Neural cell (in vitro differentiated cells): ENCODE data around the gene ADGRA1. TPM values are rescaled to one million over a fixed set of nuclear protein-coding genes. Genes with fewer than 3 reads are reported as not detected.

Source experiments
- H2AFZ ChIP-seq: fragments of 200-600, 300-800 bp; sonication (generic), shearing (Covaris generic); 2 replicates; pipeline ENCODE4 v1.6.0; 2014; ENCODE audit warnings: low read depth, mild to moderate bottlenecking, antibody characterized with exemption, low read length, moderate library complexity
- H3F3A ChIP-seq: fragments of 200-600 bp; shearing (Covaris generic); 2 replicates; pipeline ENCODE4 v1.6.1; 2016; ENCODE audit warnings: mild to moderate bottlenecking, moderate library complexity, mixed read lengths, antibody characterized with exemption, low read length; ENCODE audit not compliant: insufficient read depth, poor library complexity, severe bottlenecking
- H3K27ac ChIP-seq: fragments of 200-600, 300-800 bp; sonication (generic), shearing (Covaris generic); 2 replicates; pipeline ENCODE4 v1.5.1; 2014; ENCODE audit warnings: mild to moderate bottlenecking, low read length, moderate library complexity
- H3K27me3 ChIP-seq: fragments of 300-800, 200-600 bp; sonication (generic), shearing (Covaris generic); 2 replicates; pipeline ENCODE4 v1.6.0; 2014; ENCODE audit warnings: mild to moderate bottlenecking, low read depth, low read length, moderate library complexity; ENCODE audit not compliant: insufficient read depth
- H3K36me3 ChIP-seq: fragments of 300-800, 200-600 bp; sonication (generic), shearing (Covaris generic); 2 replicates; pipeline ENCODE4 v1.5.1; 2014; ENCODE audit warnings: mild to moderate bottlenecking, antibody characterized with exemption, low read length, moderate library complexity; ENCODE audit not compliant: insufficient read depth
- H3K4me2 ChIP-seq: fragments of 300-800, 200-600 bp; sonication (generic), shearing (Covaris generic); 2 replicates; pipeline ENCODE4 v1.6.0; 2014; ENCODE audit warnings: mild to moderate bottlenecking, low read length
- H3K4me3 ChIP-seq: fragments of 300-800, 200-600 bp; sonication (generic), shearing (Covaris generic); 2 replicates; pipeline ENCODE4 v1.5.1; 2014; ENCODE audit warnings: mild to moderate bottlenecking, low read length, moderate library complexity
- H3K79me2 ChIP-seq: fragments of 200-600 bp; shearing (Covaris generic); replicated peaks from 2 replicates; pipeline ENCODE4 v1.6.0; 2014; ENCODE audit warnings: mild to moderate bottlenecking, low read length, moderate library complexity; ENCODE audit not compliant: insufficient read depth
- H3K9ac ChIP-seq: fragments of 300-800, 200-600 bp; sonication (generic), shearing (Covaris generic); 2 replicates; pipeline ENCODE4 v1.6.1; 2016; ENCODE audit warnings: mild to moderate bottlenecking, low read length, mixed read lengths
- H3K9me2 ChIP-seq: fragments of 200-600 bp; shearing (Covaris generic); 2 replicates; pipeline ENCODE4 v1.6.1; 2016; ENCODE audit warnings: mild to moderate bottlenecking, low read length, mixed read lengths; ENCODE audit not compliant: insufficient read depth
- H3K9me3 ChIP-seq: fragments of 200-600, 300-800 bp; sonication (generic), shearing (Covaris generic); 2 replicates; pipeline ENCODE4 v1.6.1; 2016; ENCODE audit warnings: mild to moderate bottlenecking, mixed run types, low read length, moderate library complexity, mixed read lengths
- H4K20me1 ChIP-seq: fragments of 200-600 bp; shearing (Covaris generic); 2 replicates; pipeline ENCODE4 v1.6.1; 2016; ENCODE audit warnings: mild to moderate bottlenecking, mixed run types; ENCODE audit not compliant: insufficient read depth
- EP300 ChIP-seq: fragments of 450-650 bp; conservative IDR thresholded peaks from 2 replicates; pipeline ENCODE4 v1.6.1; 2014; ENCODE audit warnings: antibody characterized with exemption, mild to moderate bottlenecking, moderate library complexity; ENCODE audit not compliant: poor library complexity, severe bottlenecking
- EZH2 ChIP-seq: fragments of 200-600, 300-800 bp; shearing (Covaris generic), sonication (generic); IDR thresholded peaks from 2 replicates; pipeline ENCODE4 v1.6.1; 2014; ENCODE audit warnings: antibody characterized with exemption, low read length, borderline replicate concordance, mild to moderate bottlenecking; ENCODE audit not compliant: insufficient read depth, poor library complexity, severe bottlenecking
- MXI1 ChIP-seq: fragments of 450-650 bp; conservative IDR thresholded peaks from 2 replicates; pipeline ENCODE4 v1.6.1; 2014; ENCODE audit warnings: antibody characterized with exemption, mild to moderate bottlenecking; ENCODE audit not compliant: poor library complexity, severe bottlenecking
- POLR2AphosphoS5 ChIP-seq: IDR thresholded peaks from 2 replicates; pipeline ENCODE4 v1.6.1; 2012
- RAD21 ChIP-seq: fragments of 450-650 bp; conservative IDR thresholded peaks from 2 replicates; pipeline ENCODE4 v1.6.1; 2014; ENCODE audit warnings: antibody characterized with exemption, mild to moderate bottlenecking, moderate library complexity
- REST ChIP-seq: IDR thresholded peaks from 2 replicates; pipeline ENCODE4 v1.6.1; 2012; ENCODE audit warnings: borderline replicate concordance
- SMC3 ChIP-seq: fragments of 450-650 bp; conservative IDR thresholded peaks from 2 replicates; pipeline ENCODE4 v1.6.1; 2014; ENCODE audit warnings: antibody characterized with exemption, mild to moderate bottlenecking, moderate library complexity; ENCODE audit not compliant: poor library complexity
- TAF1 ChIP-seq: IDR thresholded peaks from 2 replicates; pipeline ENCODE4 v1.6.1; 2012; ENCODE audit warnings: low read depth
- polyA plus RNA-seq: library from polyadenylated mRNA; depleted of rRNA; stranded (reverse); fragments of >200 nt; gene quantifications from 2 replicates; pipeline ENCODE4 v1.2.3, GENCODE V29; 2014
- TF ChIP-seq, protein P1 (sequence below): fragments of 450-650 bp; IDR thresholded peaks from 2 replicates; pipeline ENCODE4 v1.5.1; 2014; ENCODE audit warnings: antibody characterized with exemption, mild to moderate bottlenecking, moderate library complexity; ENCODE audit not compliant: poor library complexity, severe bottlenecking

The ADGRA1 gene
- polyA plus RNA-seq, 1 donor from 2014 or later, result 2.2 TPM

DNA sequence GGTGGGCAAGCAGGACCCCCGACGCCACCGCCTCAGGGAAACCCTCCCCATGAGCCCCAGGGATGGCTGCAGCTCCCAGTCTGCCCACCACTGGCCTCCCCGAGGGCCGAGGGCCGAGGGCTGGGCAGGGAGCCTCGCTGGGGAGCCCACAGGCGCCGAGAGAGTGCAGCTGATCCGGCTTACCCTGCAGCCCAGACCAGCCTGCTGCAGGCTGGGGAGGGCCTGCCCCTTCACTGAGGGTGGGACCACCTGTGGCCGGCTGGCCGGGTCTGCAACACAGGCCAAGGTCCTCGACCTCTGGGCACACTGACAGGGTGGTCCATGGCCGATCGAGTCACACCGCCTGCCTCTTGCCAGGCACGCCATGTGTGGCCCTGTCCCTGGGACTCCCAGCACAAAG, 27.3 kb upstream of the ADGRA1 start:
- TF ChIP-seq MXI1 (no peak), TAF1 (no peak), EZH2 (no peak), EP300 (no peak), RAD21 (no peak), SMC3 (no peak), POLR2AphosphoS5 (no peak), REST (no peak)
- TF ChIP-seq, protein P1, sequence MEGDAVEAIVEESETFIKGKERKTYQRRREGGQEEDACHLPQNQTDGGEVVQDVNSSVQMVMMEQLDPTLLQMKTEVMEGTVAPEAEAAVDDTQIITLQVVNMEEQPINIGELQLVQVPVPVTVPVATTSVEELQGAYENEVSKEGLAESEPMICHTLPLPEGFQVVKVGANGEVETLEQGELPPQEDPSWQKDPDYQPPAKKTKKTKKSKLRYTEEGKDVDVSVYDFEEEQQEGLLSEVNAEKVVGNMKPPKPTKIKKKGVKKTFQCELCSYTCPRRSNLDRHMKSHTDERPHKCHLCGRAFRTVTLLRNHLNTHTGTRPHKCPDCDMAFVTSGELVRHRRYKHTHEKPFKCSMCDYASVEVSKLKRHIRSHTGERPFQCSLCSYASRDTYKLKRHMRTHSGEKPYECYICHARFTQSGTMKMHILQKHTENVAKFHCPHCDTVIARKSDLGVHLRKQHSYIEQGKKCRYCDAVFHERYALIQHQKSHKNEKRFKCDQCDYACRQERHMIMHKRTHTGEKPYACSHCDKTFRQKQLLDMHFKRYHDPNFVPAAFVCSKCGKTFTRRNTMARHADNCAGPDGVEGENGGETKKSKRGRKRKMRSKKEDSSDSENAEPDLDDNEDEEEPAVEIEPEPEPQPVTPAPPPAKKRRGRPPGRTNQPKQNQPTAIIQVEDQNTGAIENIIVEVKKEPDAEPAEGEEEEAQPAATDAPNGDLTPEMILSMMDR, result no peak
- Histone ChIP-seq H3K36me3 (no peaks in the 10 kb centered on the region), H2AFZ (no peak overlapping the region), H3K9me2 (no peaks in the 10 kb centered on the region), H3K9ac (no peak overlapping the region), H3K79me2 (no peaks in the 10 kb centered on the region), H3K9me3 (no peaks in the 10 kb centered on the region), H3K4me2 (no peak overlapping the region), H4K20me1 (no peaks in the 10 kb centered on the region), H3K27ac (no peak overlapping the region), H3K27me3 (no peaks in the 10 kb centered on the region), H3K4me3 (no peak overlapping the region), H3F3A (no peaks in the 10 kb centered on the region)

DNA sequence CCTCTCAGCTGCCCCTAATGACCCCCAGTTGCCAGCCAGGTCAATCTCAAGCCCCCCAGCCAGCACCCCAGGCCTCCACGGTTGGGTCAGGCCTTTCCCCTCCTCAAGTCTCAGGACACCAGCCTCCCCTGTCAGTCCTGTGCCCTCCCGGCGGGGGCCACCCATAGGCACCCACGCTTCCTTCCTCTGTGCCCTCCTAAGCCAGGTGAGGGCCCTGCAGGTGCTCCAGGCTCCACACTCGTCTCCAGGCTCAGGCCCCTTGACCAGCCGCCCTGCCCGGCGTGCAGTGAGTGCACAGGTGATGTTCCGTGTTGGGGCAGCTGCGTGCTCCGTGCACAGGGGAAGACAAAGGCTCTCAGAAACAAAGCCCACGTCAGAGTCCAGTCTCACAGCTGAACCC, 26.8 kb upstream of the ADGRA1 start:
- no peaks in the 10 kb centered on the region for H3K9me3 ChIP-seq
- H4K20me1 ChIP-seq, result no peaks in the 10 kb centered on the region
- H3K36me3 ChIP-seq, result no peaks in the 10 kb centered on the region
- no peaks in the 10 kb centered on the region for H3F3A ChIP-seq
- no peaks in the 10 kb centered on the region for H3K9me2 ChIP-seq
- H3K4me3 ChIP-seq, result no peak overlapping the region
- TF ChIP-seq, protein P1, result no peak
- no peak for TF ChIP-seq POLR2AphosphoS5
- no peak for TF ChIP-seq REST
- TF ChIP-seq EP300, result no peak
- TF ChIP-seq TAF1, result no peak
- no peak for TF ChIP-seq RAD21
- TF ChIP-seq EZH2, result no peak
- no peak for TF ChIP-seq SMC3
- no peak for TF ChIP-seq MXI1
- no peak overlapping the region for H3K4me2 ChIP-seq
- no peak overlapping the region for H2AFZ ChIP-seq
- no peak overlapping the region for H3K27ac ChIP-seq
- no peaks in the 10 kb centered on the region for H3K79me2 ChIP-seq
- H3K9ac ChIP-seq, result no peak overlapping the region
- no peaks in the 10 kb centered on the region for H3K27me3 ChIP-seq
